ENCODE data around the gene MAPK6. TPM values are rescaled to one million over a fixed set of nuclear protein-coding genes. Genes with fewer than 3 reads are reported as not detected.
A peak's percentile ranks its signal among the peaks of the same experiment; 100 is the strongest.

Gene MAPK6
- total RNA-seq, 1 donor from 2014 or later = 77.8 TPM

DNA sequence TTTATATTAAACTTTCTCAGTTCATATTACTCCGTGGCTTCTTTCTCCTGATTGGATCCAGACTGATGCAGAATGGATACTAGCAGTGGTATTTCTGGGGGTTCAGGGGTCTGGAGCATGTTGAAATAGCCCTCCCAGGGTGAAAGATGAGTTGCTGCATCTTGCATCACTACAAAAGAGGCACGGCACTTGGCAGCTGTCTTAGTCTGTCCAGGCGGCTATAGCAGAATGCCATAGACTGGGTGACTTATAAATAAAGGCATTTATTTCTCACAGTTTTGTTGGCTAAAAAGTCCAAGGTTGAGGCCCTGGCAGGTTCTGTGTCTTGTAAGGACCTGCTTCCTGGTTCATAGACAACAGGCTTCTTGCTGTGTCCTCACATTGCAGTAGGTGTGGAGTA, 94.2 kb downstream of the MAPK6 start:
- TF ChIP-seq, protein P1, sequence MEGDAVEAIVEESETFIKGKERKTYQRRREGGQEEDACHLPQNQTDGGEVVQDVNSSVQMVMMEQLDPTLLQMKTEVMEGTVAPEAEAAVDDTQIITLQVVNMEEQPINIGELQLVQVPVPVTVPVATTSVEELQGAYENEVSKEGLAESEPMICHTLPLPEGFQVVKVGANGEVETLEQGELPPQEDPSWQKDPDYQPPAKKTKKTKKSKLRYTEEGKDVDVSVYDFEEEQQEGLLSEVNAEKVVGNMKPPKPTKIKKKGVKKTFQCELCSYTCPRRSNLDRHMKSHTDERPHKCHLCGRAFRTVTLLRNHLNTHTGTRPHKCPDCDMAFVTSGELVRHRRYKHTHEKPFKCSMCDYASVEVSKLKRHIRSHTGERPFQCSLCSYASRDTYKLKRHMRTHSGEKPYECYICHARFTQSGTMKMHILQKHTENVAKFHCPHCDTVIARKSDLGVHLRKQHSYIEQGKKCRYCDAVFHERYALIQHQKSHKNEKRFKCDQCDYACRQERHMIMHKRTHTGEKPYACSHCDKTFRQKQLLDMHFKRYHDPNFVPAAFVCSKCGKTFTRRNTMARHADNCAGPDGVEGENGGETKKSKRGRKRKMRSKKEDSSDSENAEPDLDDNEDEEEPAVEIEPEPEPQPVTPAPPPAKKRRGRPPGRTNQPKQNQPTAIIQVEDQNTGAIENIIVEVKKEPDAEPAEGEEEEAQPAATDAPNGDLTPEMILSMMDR (conservative IDR thresholded peaks at IDR 0.05) = no peak
- Mint-ChIP-seq H3K27ac (ENCODE audit: unreplicated experiment) (no peak overlapping the region), H3K4me3 (no peak overlapping the region), H3K27me3 (ENCODE audit: low read depth) (peaks cover 4% of the 10 kb centered on the region), H3K4me1 (peaks cover 17% of the 10 kb centered on the region), H3K9me3 (no peaks in the 10 kb centered on the region), H3K36me3 (ENCODE audit: low read depth) (no peaks in the 10 kb centered on the region)
- no peak for DNase-seq (ENCODE audit: low read depth, low spot score)

DNA sequence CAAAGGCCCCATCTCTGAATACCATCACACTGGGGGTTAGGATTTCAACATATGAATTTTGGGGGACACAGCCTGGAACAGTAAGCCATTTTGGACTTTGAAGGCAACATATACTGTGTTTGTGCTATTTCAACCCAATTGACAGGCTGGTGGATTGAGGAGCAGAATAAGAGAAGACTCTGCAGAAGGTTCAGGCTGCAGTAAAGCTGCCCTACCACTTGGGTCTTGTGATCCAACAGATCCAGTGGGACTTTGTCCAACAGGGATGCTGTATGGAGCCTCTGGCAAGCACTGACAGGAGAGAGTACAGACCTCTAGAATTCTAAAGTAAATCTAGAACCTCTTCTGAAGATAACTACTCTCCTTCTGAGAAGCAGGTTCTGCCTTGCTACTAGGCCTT, 94.7 kb downstream of the MAPK6 start:
- H3K9me3 Mint-ChIP-seq = no peaks in the 10 kb centered on the region
- peaks cover 4% of the 10 kb centered on the region for H3K27me3 Mint-ChIP-seq (ENCODE audit: low read depth)
- TF ChIP-seq, protein P1 (conservative IDR thresholded peaks at IDR 0.05) = no peak

DNA sequence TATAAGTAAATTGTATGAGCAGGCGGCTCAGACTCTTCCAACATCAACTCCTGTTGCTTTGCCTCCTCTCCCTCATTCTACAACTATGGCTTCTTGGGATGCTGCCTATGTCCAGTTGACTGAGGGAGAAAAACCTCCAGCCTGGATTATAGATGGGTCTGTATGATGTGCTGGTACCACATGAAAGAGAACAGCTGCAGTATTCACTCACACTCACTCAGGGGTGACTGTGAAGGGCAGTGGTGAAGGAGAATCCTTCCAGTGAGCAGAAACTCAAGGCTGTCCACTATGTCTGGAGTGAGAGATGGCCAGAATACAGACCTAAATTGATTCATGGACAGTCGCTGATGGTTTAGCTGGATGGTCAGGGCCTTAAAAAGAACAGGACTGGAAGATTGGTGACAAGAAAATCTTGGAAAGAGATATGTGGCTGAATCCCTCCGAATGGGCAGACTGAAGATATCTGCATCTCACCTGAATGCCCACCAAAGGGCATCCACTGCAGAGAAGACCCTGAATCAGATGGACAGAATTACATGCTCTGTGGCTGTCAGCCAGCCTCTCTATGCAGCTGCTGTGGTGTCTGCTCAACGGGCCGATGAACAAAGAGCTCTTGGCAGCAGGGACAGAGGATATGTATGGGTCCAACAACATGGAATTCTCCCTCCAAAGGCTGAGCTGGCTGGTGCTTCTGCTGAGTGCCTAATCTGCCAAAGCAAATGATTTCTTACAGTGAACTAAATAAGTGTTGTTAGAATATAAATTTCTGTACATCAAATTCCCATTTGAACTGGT, 95.4 kb downstream of the MAPK6 start:
- Mint-ChIP-seq H3K4me3 (no peak overlapping the region), H3K9me3 (no peaks in the 10 kb centered on the region), H3K36me3 (ENCODE audit: low read depth) (no peaks in the 10 kb centered on the region), H3K27me3 (ENCODE audit: low read depth) (peaks cover 3% of the 10 kb centered on the region), H3K4me1 (peaks cover 17% of the 10 kb centered on the region), H3K27ac (ENCODE audit: unreplicated experiment) (no peak overlapping the region)
- TF ChIP-seq, protein P1 (conservative IDR thresholded peaks at IDR 0.05) = no peak
- no peak for DNase-seq (ENCODE audit: low read depth, low spot score)

More for the DNA sequence above, 94.7 kb downstream of the MAPK6 start:
- no peak for DNase-seq (ENCODE audit: low read depth, low spot score)
- Mint-ChIP-seq H3K4me1 (peaks cover 17% of the 10 kb centered on the region), H3K36me3 (ENCODE audit: low read depth) (no peaks in the 10 kb centered on the region), H3K4me3 (no peak overlapping the region), H3K27ac (ENCODE audit: unreplicated experiment) (no peak overlapping the region)

DNA sequence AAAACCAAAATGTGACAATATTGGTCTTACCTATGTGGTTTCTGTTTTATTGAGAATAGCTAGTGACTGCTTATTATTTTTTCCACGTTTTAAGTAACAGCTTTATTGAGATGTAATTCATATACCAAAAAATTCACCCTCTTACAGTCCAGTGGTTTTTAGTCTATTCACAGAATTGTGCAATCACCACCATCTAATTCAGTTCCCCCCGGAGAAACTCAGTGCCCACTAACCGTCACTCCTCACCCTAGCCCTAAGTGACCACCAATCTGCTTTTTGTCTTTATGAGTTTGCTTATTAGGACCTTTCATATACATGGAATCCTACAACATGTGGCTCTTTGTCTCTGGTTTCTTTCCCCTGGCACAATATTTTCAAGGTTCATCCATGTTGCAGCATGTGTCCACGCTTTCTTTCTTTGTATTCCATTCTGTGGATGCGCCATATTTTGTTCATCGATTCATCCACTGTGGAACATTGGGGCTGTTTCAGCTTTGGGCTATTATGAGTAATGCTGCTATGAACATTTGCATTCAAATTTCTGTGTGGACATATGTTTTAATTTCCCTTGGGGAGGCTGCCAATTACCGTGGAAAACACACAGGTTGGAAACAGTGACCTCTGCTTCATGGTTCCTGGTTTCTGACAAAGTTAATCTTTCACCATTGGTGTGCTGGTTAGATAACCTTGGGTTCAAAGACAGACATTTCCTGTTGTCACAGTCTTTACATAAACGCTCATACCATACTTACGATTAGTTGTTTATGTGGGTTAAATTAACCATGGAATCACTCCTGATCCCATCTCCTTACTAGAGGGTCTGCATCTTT, 96.8 kb downstream of the MAPK6 start:
- DNase-seq (ENCODE audit: low read depth, low spot score) = no peak
- H3K4me3 Mint-ChIP-seq = no peak overlapping the region
- H3K36me3 Mint-ChIP-seq (ENCODE audit: low read depth) = no peaks in the 10 kb centered on the region
- no peaks in the 10 kb centered on the region for H3K27me3 Mint-ChIP-seq (ENCODE audit: low read depth)
- peak overlapping the region; percentile 31 for H3K27ac Mint-ChIP-seq (ENCODE audit: unreplicated experiment)
- peaks cover 17% of the 10 kb centered on the region for H3K4me1 Mint-ChIP-seq
- TF ChIP-seq, protein P1 (conservative IDR thresholded peaks at IDR 0.05) = no peak
- H3K9me3 Mint-ChIP-seq = no peaks in the 10 kb centered on the region

Other genes with a start within 250 kb of the MAPK6 start
- gene TMOD3, start 189.6 kb upstream of the MAPK6 start, total RNA-seq = 29.3 and 29.8 TPM in 2 replicates
- 32.7 and 34.1 TPM in 2 replicates for gene LEO1, start 47.4 kb upstream of the MAPK6 start, total RNA-seq
- gene BCL2L10, start 93.6 kb downstream of the MAPK6 start, total RNA-seq = not detected in 2 replicates
- gene GNB5, start 172.2 kb downstream of the MAPK6 start, total RNA-seq = 15.8 and 16.7 TPM in 2 replicates